GM12878 (cell line): ENCODE measurements around the gene EXPH5. TPM values are rescaled to one million over a fixed set of nuclear protein-coding genes. Genes with fewer than 3 reads are reported as not detected.

Experiments
- ATF7 ChIP-seq: fragments of 450-650 bp; IDR thresholded peaks from 2 replicates; pipeline ENCODE4 v1.6.1; 2016; ENCODE audit warnings: low read depth, mild to moderate bottlenecking
- BACH1 ChIP-seq: fragments of 450-650 bp; IDR thresholded peaks from 2 replicates; pipeline ENCODE4 v1.6.1; 2017; ENCODE audit warnings: mild to moderate bottlenecking, borderline replicate concordance
- DPF2 ChIP-seq: fragments of 450-650 bp; IDR thresholded peaks from 2 replicates; pipeline ENCODE4 v1.6.1; 2017; ENCODE audit warnings: mild to moderate bottlenecking
- FOS ChIP-seq: IDR thresholded peaks from 3 replicates; pipeline ENCODE4 v1.6.1; 2011; ENCODE audit warnings: borderline replicate concordance; ENCODE audit not compliant: insufficient read length; ENCODE audit errors: extremely low read depth
- HDAC2 ChIP-seq: fragments of 200-600 bp; sonication (generic); IDR thresholded peaks from 2 replicates; pipeline ENCODE4 v1.6.1; 2017
- HDAC6 ChIP-seq: fragments of 200-600 bp; sonication (generic); IDR thresholded peaks from one replicate; pipeline ENCODE4 v1.8.0; 2017; ENCODE audit warnings: antibody characterized with exemption; ENCODE audit not compliant: unreplicated experiment
- HDGF ChIP-seq: fragments of 450-650 bp; IDR thresholded peaks from 2 replicates; pipeline ENCODE4 v1.6.1; 2016; ENCODE audit warnings: antibody characterized with exemption
- IKZF1 ChIP-seq: fragments of 450-650 bp; conservative IDR thresholded peaks from 2 replicates; pipeline ENCODE4 v1.6.1; 2017; ENCODE audit warnings: antibody characterized with exemption, mild to moderate bottlenecking
- IRF3 ChIP-seq: fragments of 450-650 bp; IDR thresholded peaks from 2 replicates; pipeline ENCODE4 v1.6.1; 2014; ENCODE audit warnings: mild to moderate bottlenecking
- MTA3 ChIP-seq: IDR thresholded peaks from 2 replicates; pipeline ENCODE4 v1.6.1; 2012; ENCODE audit warnings: low read length, inconsistent platforms, borderline replicate concordance
- PAX5 ChIP-seq: IDR thresholded peaks from 2 replicates; pipeline ENCODE4 v1.6.1; 2011; ENCODE audit warnings: low read depth, low read length, borderline replicate concordance
- POLR2AphosphoS5 ChIP-seq: IDR thresholded peaks from 2 replicates; pipeline ENCODE4 v1.6.1; 2011; ENCODE audit warnings: mild to moderate bottlenecking, low read length, inconsistent platforms
- RAD21 ChIP-seq: IDR thresholded peaks from 2 replicates; pipeline ENCODE4 v1.6.1; 2011; ENCODE audit warnings: mild to moderate bottlenecking, low read depth, low read length, moderate library complexity; ENCODE audit not compliant: insufficient read depth
- SIX5 ChIP-seq: IDR thresholded peaks from 2 replicates; pipeline ENCODE4 v1.6.1; 2011; ENCODE audit warnings: mild to moderate bottlenecking, low read depth, low read length, moderate library complexity; ENCODE audit not compliant: severe bottlenecking
- SMAD1 ChIP-seq: fragments of 450-650 bp; IDR thresholded peaks from 2 replicates; pipeline ENCODE4 v1.6.1; 2018; ENCODE audit warnings: mild to moderate bottlenecking, low read depth; ENCODE audit not compliant: partially characterized antibody
- SMARCA5 ChIP-seq: fragments of 450-650 bp; IDR thresholded peaks from 2 replicates; pipeline ENCODE4 v1.6.1; 2017; ENCODE audit warnings: mild to moderate bottlenecking
- SREBF1 ChIP-seq: IDR thresholded peaks from 2 replicates; pipeline ENCODE4 v1.6.1; 2012; ENCODE audit warnings: mild to moderate bottlenecking, low read length
- STAT3 ChIP-seq: IDR thresholded peaks from 2 replicates; pipeline ENCODE4 v1.6.1; 2011; ENCODE audit warnings: low read depth, low read length, improper control_type of control experiment
- TAF1 ChIP-seq: IDR thresholded peaks from 2 replicates; pipeline ENCODE4 v1.6.1; 2011; ENCODE audit warnings: mild to moderate bottlenecking, low read depth, low read length, borderline replicate concordance
- TCF7 ChIP-seq: IDR thresholded peaks from 2 replicates; pipeline ENCODE4 v1.6.1; 2014; ENCODE audit warnings: antibody characterized with exemption, borderline replicate concordance
- ZBED1 ChIP-seq: IDR thresholded peaks from 2 replicates; pipeline ENCODE4 v1.6.1; 2016; ENCODE audit warnings: borderline replicate concordance
- ZNF207 ChIP-seq: fragments of 450-650 bp; IDR thresholded peaks from 2 replicates; pipeline ENCODE4 v1.6.1; 2014; ENCODE audit warnings: antibody characterized with exemption, mild to moderate bottlenecking, borderline replicate concordance
- polyA plus RNA-seq, 11 experiments: library from polyadenylated mRNA; depleted of rRNA in 4 of 11; unstranded in 6 of 11; stranded (reverse) in 5 of 11; fragments of >200 nt; fragmentation: Nextera tagmentation in 4 of 11; fragmentation: Illumina TruSeq in 1 of 11; extraction: Ambion mirVana in 4 of 11; extraction: Trizol in 1 of 11; gene quantifications; 1 replicate in 1 of 11; 2 replicates in 10 of 11; pipeline versions ENCODE4 v1.2.1 to v1.2.3, GENCODE V29; 2011 to 2016; ENCODE audit warnings: inconsistent platforms in 2 of 11, missing spikeins in 2 of 11, low read depth in 1 of 11
- total RNA-seq, 4 experiments: library from RNA; depleted of rRNA in 3 of 4; stranded (reverse); fragments of >200 nt in 3 of 4; fragmentation: Illumina TruSeq in 1 of 4; extraction: Trizol in 1 of 4; gene quantifications; 2 replicates each; pipeline versions ENCODE4 v1.2.1 to v1.2.3, GENCODE V29; 2013 to 2021
- TF ChIP-seq, protein P1 (sequence below): fragments of 450-650 bp; IDR thresholded peaks from 2 replicates; pipeline ENCODE4 v1.6.1; 2016; ENCODE audit warnings: mild to moderate bottlenecking
- TF ChIP-seq, protein P2 (sequence below): fragments of 450-650 bp; IDR thresholded peaks from 2 replicates; pipeline ENCODE4 v1.6.1; 2017; ENCODE audit warnings: low read depth, mild to moderate bottlenecking, moderate library complexity
- TF ChIP-seq, protein P3 (sequence below): fragments of 450-650 bp; IDR thresholded peaks from 2 replicates; pipeline ENCODE4 v1.6.1; 2017; ENCODE audit warnings: mild to moderate bottlenecking, low read depth, inconsistent platforms; ENCODE audit not compliant: poor library complexity, severe bottlenecking

Gene EXPH5
- total and polyA plus RNA-seq, 10 of the 15 experiments (the other 5 are each of a cell fraction or from before 2014, with no cell fraction given), result 0.69 to 11.1 (median 4.3) TPM

GRCh38 chr11:108593214-108593922 is at the start of gene EXPH5 (continued):
- TF ChIP-seq STAT3 (no peak), RAD21 (no peak; the same call in 1 of the 2 replicates), ZBED1 (no peak), IKZF1 (peak; percentile 53; the same call in 1 of the 2 replicates), ZNF207 (peak; percentile 23; the same call in 1 of the 2 replicates), SMAD1 (peak; percentile 73), PAX5 (no peak), FOS (peak; percentile 7), SMARCA5 (no peak), IRF3 (no peak), HDAC6 (no peak), HDGF (peak; percentile 79; the same call in 1 of the 2 replicates), POLR2AphosphoS5 (peak; percentile 46; the same call in 1 of the 2 replicates), BACH1 (0 out of 2 replicates have a peak, but pooled peaks have one; percentile 17), HDAC2 (no peak), SIX5 (no peak), TCF7 (no peak), MTA3 (no peak), DPF2 (0 out of 2 replicates have a peak, but pooled peaks have one; percentile 42), SREBF1 (no peak), TAF1 (0 out of 2 replicates have a peak, but pooled peaks have one; percentile 3), ATF7 (peak; percentile 82)
- TF ChIP-seq, protein P1, sequence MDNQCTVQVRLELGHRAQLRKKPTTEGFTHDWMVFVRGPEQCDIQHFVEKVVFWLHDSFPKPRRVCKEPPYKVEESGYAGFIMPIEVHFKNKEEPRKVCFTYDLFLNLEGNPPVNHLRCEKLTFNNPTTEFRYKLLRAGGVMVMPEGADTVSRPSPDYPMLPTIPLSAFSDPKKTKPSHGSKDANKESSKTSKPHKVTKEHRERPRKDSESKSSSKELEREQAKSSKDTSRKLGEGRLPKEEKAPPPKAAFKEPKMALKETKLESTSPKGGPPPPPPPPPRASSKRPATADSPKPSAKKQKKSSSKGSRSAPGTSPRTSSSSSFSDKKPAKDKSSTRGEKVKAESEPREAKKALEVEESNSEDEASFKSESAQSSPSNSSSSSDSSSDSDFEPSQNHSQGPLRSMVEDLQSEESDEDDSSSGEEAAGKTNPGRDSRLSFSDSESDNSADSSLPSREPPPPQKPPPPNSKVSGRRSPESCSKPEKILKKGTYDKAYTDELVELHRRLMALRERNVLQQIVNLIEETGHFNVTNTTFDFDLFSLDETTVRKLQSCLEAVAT, result peak; percentile 52; the same call in 1 of the 2 replicates
- TF ChIP-seq, protein P2, sequence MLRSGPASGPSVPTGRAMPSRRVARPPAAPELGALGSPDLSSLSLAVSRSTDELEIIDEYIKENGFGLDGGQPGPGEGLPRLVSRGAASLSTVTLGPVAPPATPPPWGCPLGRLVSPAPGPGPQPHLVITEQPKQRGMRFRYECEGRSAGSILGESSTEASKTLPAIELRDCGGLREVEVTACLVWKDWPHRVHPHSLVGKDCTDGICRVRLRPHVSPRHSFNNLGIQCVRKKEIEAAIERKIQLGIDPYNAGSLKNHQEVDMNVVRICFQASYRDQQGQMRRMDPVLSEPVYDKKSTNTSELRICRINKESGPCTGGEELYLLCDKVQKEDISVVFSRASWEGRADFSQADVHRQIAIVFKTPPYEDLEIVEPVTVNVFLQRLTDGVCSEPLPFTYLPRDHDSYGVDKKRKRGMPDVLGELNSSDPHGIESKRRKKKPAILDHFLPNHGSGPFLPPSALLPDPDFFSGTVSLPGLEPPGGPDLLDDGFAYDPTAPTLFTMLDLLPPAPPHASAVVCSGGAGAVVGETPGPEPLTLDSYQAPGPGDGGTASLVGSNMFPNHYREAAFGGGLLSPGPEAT, result peak; percentile 38; the same call in 1 of the 2 replicates
- TF ChIP-seq, protein P3, sequence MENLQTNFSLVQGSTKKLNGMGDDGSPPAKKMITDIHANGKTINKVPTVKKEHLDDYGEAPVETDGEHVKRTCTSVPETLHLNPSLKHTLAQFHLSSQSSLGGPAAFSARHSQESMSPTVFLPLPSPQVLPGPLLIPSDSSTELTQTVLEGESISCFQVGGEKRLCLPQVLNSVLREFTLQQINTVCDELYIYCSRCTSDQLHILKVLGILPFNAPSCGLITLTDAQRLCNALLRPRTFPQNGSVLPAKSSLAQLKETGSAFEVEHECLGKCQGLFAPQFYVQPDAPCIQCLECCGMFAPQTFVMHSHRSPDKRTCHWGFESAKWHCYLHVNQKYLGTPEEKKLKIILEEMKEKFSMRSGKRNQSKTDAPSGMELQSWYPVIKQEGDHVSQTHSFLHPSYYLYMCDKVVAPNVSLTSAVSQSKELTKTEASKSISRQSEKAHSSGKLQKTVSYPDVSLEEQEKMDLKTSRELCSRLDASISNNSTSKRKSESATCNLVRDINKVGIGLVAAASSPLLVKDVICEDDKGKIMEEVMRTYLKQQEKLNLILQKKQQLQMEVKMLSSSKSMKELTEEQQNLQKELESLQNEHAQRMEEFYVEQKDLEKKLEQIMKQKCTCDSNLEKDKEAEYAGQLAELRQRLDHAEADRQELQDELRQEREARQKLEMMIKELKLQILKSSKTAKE, result no peak
